GM18517 (cell line): ENCODE data around the gene TLE3.

Source experiments
- ATAC-seq: cut with Tn5 transposase; IDR thresholded peaks from one replicate; pipeline ENCODE4 v1.9.1; 2021; ENCODE audit warnings: mild to moderate bottlenecking, moderate library complexity; ENCODE audit not compliant: unreplicated experiment

The TLE3 gene

GRCh38 chr15:70033109-70033508 lies 64.6 kb downstream of the TLE3 start:
- ATAC-seq: no peak

- ATAC-seq: no peak
Measured at GRCh38 chr15:70032509-70032908, 65.2 kb downstream of the TLE3 start.

- ATAC-seq: no peak
Measured at GRCh38 chr15:70031713-70032112, 66.0 kb downstream of the TLE3 start.

GRCh38 chr15:70031261-70031660 lies 66.5 kb downstream of the TLE3 start:
- no peak for ATAC-seq

GRCh38 chr15:70030851-70031250 lies 66.9 kb downstream of the TLE3 start:
- no peak for ATAC-seq

GRCh38 chr15:70029297-70029701 lies 68.4 kb downstream of the TLE3 start:
- ATAC-seq: no peak

- ATAC-seq: no peak
Measured at GRCh38 chr15:70027518-70027917, 70.2 kb downstream of the TLE3 start.

GRCh38 chr15:70026991-70027390 lies 70.7 kb downstream of the TLE3 start:
- no peak for ATAC-seq

- no peak for ATAC-seq
Measured at GRCh38 chr15:70025413-70026296, 72.1 kb downstream of the TLE3 start.

GRCh38 chr15:70024521-70024920 lies 73.2 kb downstream of the TLE3 start:
- ATAC-seq: no peak

GRCh38 chr15:70023769-70024491 lies 73.8 kb downstream of the TLE3 start:
- no peak for ATAC-seq

- no peak for ATAC-seq
Measured at GRCh38 chr15:70023064-70023768, 74.5 kb downstream of the TLE3 start.

- no peak for ATAC-seq
Measured at GRCh38 chr15:70020229-70020628, 77.5 kb downstream of the TLE3 start.

GRCh38 chr15:70018646-70019600 lies 78.8 kb downstream of the TLE3 start:
- no peak for ATAC-seq

- no peak for ATAC-seq
Measured at GRCh38 chr15:70017801-70018200, 79.9 kb downstream of the TLE3 start.

- ATAC-seq: peak; percentile 3
Measured at GRCh38 chr15:70017025-70017424, 80.7 kb downstream of the TLE3 start.

GRCh38 chr15:70016511-70016994 lies 81.2 kb downstream of the TLE3 start:
- ATAC-seq: peak; percentile 28

GRCh38 chr15:70014860-70015490 lies 82.7 kb downstream of the TLE3 start:
- ATAC-seq: peak; percentile 85

- no peak for ATAC-seq
Measured at GRCh38 chr15:70014331-70014730, 83.4 kb downstream of the TLE3 start.
